T-cell (primary cell): ENCODE results near the gene FHIP1A. TPM values are rescaled to one million over a fixed set of nuclear protein-coding genes. Genes with fewer than 3 reads are reported as not detected.

Experiments
- ATAC-seq, 4 experiments: fragments of 200-7000 bp in 3 of 4; fragments of 150-1000 bp in 1 of 4; cut with Tn5 transposase; replicated peaks in 1 of 4; 1 replicate in 3 of 4; 2 replicates in 1 of 4; pipeline ENCODE4 v1.10.0; 2021; ENCODE audit warnings: moderate library complexity in 3 of 4, mild to moderate bottlenecking in 2 of 4, moderate number of reproducible peaks in 1 of 4
- CTCF ChIA-PET, 2 donors: fragments of 300-600 bp; sonication (Branson Sonifier 250); formaldehyde crosslinking; loops; one replicate each; lab custom pipeline; 2022; ENCODE audit warnings: antibody characterized with exemption in 2 of 2; lab: Charles Lee
- POLR2A ChIA-PET, 2 donors: fragments of 300-600 bp; sonication (Branson Sonifier 250); formaldehyde crosslinking; loops; one replicate each; lab custom pipeline; 2022; ENCODE audit warnings: antibody characterized with exemption in 2 of 2; lab: Charles Lee
- DNase-seq, 35 experiments: peaks; one replicate each; pipeline versions ENCODE4 v3.0.0 to v3.0.0-alpha.2; 2013 to 2023
- H3K27ac ChIP-seq: one replicate; pipeline ENCODE4 v1.5.1; 2013; ENCODE audit warnings: low read length
- H3K27me3 ChIP-seq, 2 experiments: replicated peaks in 1 of 2; 1 replicate in 1 of 2; 2 replicates in 1 of 2; pipeline versions ENCODE4 v1.6.1 to v1.7.0; 2013; ENCODE audit warnings: low read length in 1 of 2, mixed read lengths in 1 of 2; ENCODE audit not compliant: control insufficient read depth in 2 of 2, insufficient read depth in 2 of 2; ENCODE audit errors: extremely low read depth in 1 of 2
- H3K36me3 ChIP-seq, 2 donors: 1 replicate in 1 of 2; 2 replicates in 1 of 2; pipeline versions ENCODE4 v1.6.1 to v1.7.0; 2013; ENCODE audit warnings: low read length in 1 of 2; ENCODE audit not compliant: control insufficient read depth in 2 of 2, insufficient read depth in 1 of 2; ENCODE audit errors: extremely low read depth in 1 of 2
- H3K4me1 ChIP-seq, 2 experiments: 1 replicate in 1 of 2; 2 replicates in 1 of 2; pipeline versions ENCODE4 v1.6.1 to v1.7.0; 2013; ENCODE audit warnings: low read length in 2 of 2, mixed read lengths in 1 of 2; ENCODE audit not compliant: insufficient read depth in 2 of 2, control insufficient read depth in 1 of 2; ENCODE audit errors: extremely low read depth in 1 of 2
- H3K4me3 ChIP-seq, 2 donors: 1 replicate in 1 of 2; 2 replicates in 1 of 2; pipeline versions ENCODE4 v1.5.1 to v1.7.0; 2013; ENCODE audit warnings: mild to moderate bottlenecking in 2 of 2, low read length in 1 of 2, moderate library complexity in 1 of 2; ENCODE audit not compliant: control insufficient read depth in 1 of 2; ENCODE audit errors: extremely low read depth in 1 of 2
- H3K9me3 ChIP-seq: 2 replicates; pipeline ENCODE4 v1.7.0; 2013
- H3K27ac Mint-ChIP-seq, 2 donors: one replicate each; pipeline ENCODE4 v1.8.0; 2020 to 2021; ENCODE audit warnings: mild to moderate bottlenecking in 2 of 2, mixed read lengths in 2 of 2
- H3K27me3 Mint-ChIP-seq, 2 donors: one replicate each; pipeline ENCODE4 v1.8.0; 2021 to 2022; ENCODE audit warnings: mixed read lengths in 2 of 2
- H3K36me3 Mint-ChIP-seq: one replicate; pipeline ENCODE4 v1.8.0; 2021; ENCODE audit warnings: mixed read lengths
- H3K4me1 Mint-ChIP-seq, 3 donors: one replicate each; pipeline ENCODE4 v1.8.0; 2020 to 2022; ENCODE audit warnings: mixed read lengths in 3 of 3, mild to moderate bottlenecking in 1 of 3
- H3K4me3 Mint-ChIP-seq, 3 donors: one replicate each; pipeline ENCODE4 v1.8.0; 2020 to 2022; ENCODE audit warnings: mild to moderate bottlenecking in 3 of 3, mixed read lengths in 3 of 3, moderate library complexity in 3 of 3
- H3K9me3 Mint-ChIP-seq, 3 donors: one replicate each; pipeline ENCODE4 v1.8.0; 2020 to 2022; ENCODE audit warnings: mixed read lengths in 3 of 3
- WGBS: methylation state at CpG from one replicate; pipeline ENCODE4 v1.1.5; 2013; ENCODE audit warnings: missing lambda C conversion rate; ENCODE audit not compliant: insufficient coverage; 5-methylcytosine and 5-hydroxymethylcytosine counted together
- total RNA-seq, 35 experiments: library from RNA in 6 of 35; stranded (reverse) in 6 of 35; fragments of 120-200 nt in 1 of 35; gene quantifications; one replicate each; pipeline versions ENCODE4 v1.2.1 to v1.2.4 and lab custom pipeline; 2013 to 2026

Gene FHIP1A
- total RNA-seq, 5 donors from 2014 or later (not counting 1 experiment from before 2014, with no cell fraction given), result 1.1 to 2.7 (median 1.6) TPM

- Mint-ChIP-seq H3K4me1 (no peaks in the 10 kb centered on the region), H3K36me3 (no peaks in the 10 kb centered on the region), H3K9me3 (no peaks in the 10 kb centered on the region), H3K4me3 (no peak overlapping the region), H3K27me3 (peaks cover 11 to 13% of the 10 kb centered on the region in 2 donors), H3K27ac (no peak overlapping the region)
- ChIA-PET POLR2A (no interaction called here), CTCF (no interaction called here)
- WGBS, result no CpG with 5 or more reads among the region's 2 CpGs
- Histone ChIP-seq H3K36me3 (no peaks in the 10 kb centered on the region), H3K9me3 (no peaks in the 10 kb centered on the region), H3K4me3 (no peak overlapping the region), H3K27ac (no peak overlapping the region), H3K27me3 (peaks cover 0 to 5% of the 10 kb centered on the region in 2 experiments), H3K4me1 (no peaks in the 10 kb centered on the region)
- DNase-seq (no peak), ATAC-seq (no peak)
Measured at GRCh38 chr4:151442002-151442401, 33.0 kb downstream of the FHIP1A start.

GRCh38 chr4:151443247-151443646 is 34.3 kb downstream of the FHIP1A start:
- no peak for ATAC-seq
- Mint-ChIP-seq H3K36me3 (no peaks in the 10 kb centered on the region), H3K9me3 (no peaks in the 10 kb centered on the region), H3K4me1 (no peaks in the 10 kb centered on the region), H3K4me3 (no peak overlapping the region), H3K27me3 (peaks cover 11 to 13% of the 10 kb centered on the region in 2 donors), H3K27ac (no peak overlapping the region)
- POLR2A ChIA-PET, result no interaction called here
- Histone ChIP-seq H3K4me3 (no peak overlapping the region), H3K9me3 (no peaks in the 10 kb centered on the region), H3K27me3 (peaks cover 0 to 5% of the 10 kb centered on the region in 2 experiments), H3K36me3 (no peaks in the 10 kb centered on the region), H3K27ac (no peak overlapping the region), H3K4me1 (no peaks in the 10 kb centered on the region)
- WGBS, result 76% methylated on average over 2 of the region's 5 CpGs
- DNase-seq, result no peak
- CTCF ChIA-PET, result no interaction called here

- Mint-ChIP-seq H3K27ac (no peak overlapping the region), H3K9me3 (no peaks in the 10 kb centered on the region), H3K4me1 (no peaks in the 10 kb centered on the region), H3K4me3 (no peak overlapping the region), H3K36me3 (no peaks in the 10 kb centered on the region), H3K27me3 (peaks cover 12 to 13% of the 10 kb centered on the region in 2 donors)
- ChIA-PET CTCF (no interaction called here), POLR2A (no interaction called here)
- DNase-seq, result no peak
- H3K4me3 ChIP-seq, result no peak overlapping the region
- no peaks in the 10 kb centered on the region for H3K4me1 ChIP-seq
- ATAC-seq, result no peak
- no peaks in the 10 kb centered on the region for H3K36me3 ChIP-seq
- peaks cover 0 to 5% of the 10 kb centered on the region in 2 experiments for H3K27me3 ChIP-seq
- no peak overlapping the region for H3K27ac ChIP-seq
- no peaks in the 10 kb centered on the region for H3K9me3 ChIP-seq
- 62% methylated on average over 2 of the region's 6 CpGs for WGBS
Measured at GRCh38 chr4:151443752-151444151, 34.8 kb downstream of the FHIP1A start.

GRCh38 chr4:151446208-151446607 is 37.2 kb downstream of the FHIP1A start:
- no CpG with 5 or more reads among the region's 2 CpGs for WGBS
- Histone ChIP-seq H3K27me3 (peaks cover 0 to 5% of the 10 kb centered on the region in 2 experiments), H3K9me3 (no peaks in the 10 kb centered on the region), H3K36me3 (no peaks in the 10 kb centered on the region), H3K4me3 (no peak overlapping the region), H3K27ac (no peak overlapping the region), H3K4me1 (no peaks in the 10 kb centered on the region)
- Mint-ChIP-seq H3K36me3 (no peaks in the 10 kb centered on the region), H3K4me3 (no peak overlapping the region), H3K9me3 (no peaks in the 10 kb centered on the region), H3K4me1 (no peaks in the 10 kb centered on the region), H3K27ac (no peak overlapping the region), H3K27me3 (peaks cover 13 to 15% of the 10 kb centered on the region in 2 donors)
- ATAC-seq (no peak), DNase-seq (no peak)
- ChIA-PET POLR2A (no interaction called here), CTCF (no interaction called here)

- POLR2A ChIA-PET, result interaction anchor here (0.7 kb wide), 2 partner anchors 79 to 213 kb away, joined by 3 to 5 read pairs; no protein-coding TSS in a partner anchor
- WGBS, result 70% methylated on average over 3 of the region's 5 CpGs
Measured at GRCh38 chr4:151454513-151454912, 45.5 kb downstream of the FHIP1A start.

GRCh38 chr4:151455212-151455611 is 46.2 kb downstream of the FHIP1A start:
- Histone ChIP-seq H3K27me3 (peaks cover 0 to 3% of the 10 kb centered on the region in 2 experiments), H3K27ac (no peak overlapping the region), H3K9me3 (no peaks in the 10 kb centered on the region), H3K4me1 (no peaks in the 10 kb centered on the region), H3K4me3 (no peak overlapping the region), H3K36me3 (no peaks in the 10 kb centered on the region)
- ChIA-PET POLR2A (interaction anchor here in 1 of 2 donors (0.7 kb wide), 1 partner anchor 212 kb away, joined by 5 read pairs; no protein-coding TSS in a partner anchor), CTCF (interaction anchor here in 1 of 2 donors (0.5 kb wide), 1 partner anchor 1022 kb away, joined by 3 read pairs; no protein-coding TSS in a partner anchor)
- Mint-ChIP-seq H3K27ac (no peak overlapping the region), H3K27me3 (peaks cover 0 to 4% of the 10 kb centered on the region in 2 donors), H3K36me3 (no peaks in the 10 kb centered on the region), H3K4me3 (no peak overlapping the region), H3K4me1 (no peaks in the 10 kb centered on the region), H3K9me3 (no peaks in the 10 kb centered on the region)
- ATAC-seq (no peak), DNase-seq (no peak)
- WGBS, result no CpG with 5 or more reads among the region's 1 CpG

More at GRCh38 chr4:151454513-151454912, 45.5 kb downstream of the FHIP1A start:
- ATAC-seq (no peak), DNase-seq (no peak)
- H3K4me1 ChIP-seq, result no peaks in the 10 kb centered on the region
- no peaks in the 10 kb centered on the region for H3K9me3 Mint-ChIP-seq
- no peaks in the 10 kb centered on the region for H3K36me3 Mint-ChIP-seq
- no peak overlapping the region for H3K27ac ChIP-seq
- H3K27me3 ChIP-seq, result peaks cover 0 to 3% of the 10 kb centered on the region in 2 experiments
- peaks cover 0 to 4% of the 10 kb centered on the region in 2 donors for H3K27me3 Mint-ChIP-seq
- H3K9me3 ChIP-seq, result no peaks in the 10 kb centered on the region
- no peak overlapping the region for H3K4me3 Mint-ChIP-seq
- no peaks in the 10 kb centered on the region for H3K4me1 Mint-ChIP-seq
- no peak overlapping the region for H3K4me3 ChIP-seq
- CTCF ChIA-PET, result interaction anchor here in 1 of 2 donors (0.5 kb wide), 1 partner anchor 19 kb away, joined by 3 read pairs; no protein-coding TSS in a partner anchor
- H3K36me3 ChIP-seq, result no peaks in the 10 kb centered on the region
- no peak overlapping the region for H3K27ac Mint-ChIP-seq
